HCEC 1CT (cell line): ENCODE results near the gene OBP2A.

Source experiments
- DNase-seq: peaks from one replicate; pipeline ENCODE4 v3.0.0-alpha.2; 2017

The OBP2A gene

DNA sequence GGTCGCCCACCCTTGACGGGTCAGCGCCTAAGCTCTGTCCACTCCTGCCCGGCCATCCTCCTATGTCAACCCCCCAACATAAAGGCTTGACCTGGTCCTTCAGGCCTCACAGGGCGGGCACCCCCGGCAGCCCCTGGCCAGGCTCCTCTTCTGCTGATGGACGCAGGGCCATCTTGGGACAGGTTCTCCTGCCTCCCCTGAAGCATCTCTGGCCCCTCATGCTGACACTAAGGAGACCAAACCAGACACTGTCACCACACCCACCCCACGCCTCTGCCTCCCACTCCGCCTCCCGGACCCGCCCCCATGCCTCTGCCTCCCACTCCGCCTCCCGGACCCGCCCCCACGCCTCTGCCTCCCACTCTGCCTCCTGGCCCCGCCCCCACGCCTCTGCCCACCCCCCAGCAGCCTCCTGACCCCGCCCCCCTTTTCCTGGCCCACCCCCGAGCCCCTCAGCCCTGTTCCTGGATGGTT, 6.8 kb downstream of the OBP2A start:
- no peak for DNase-seq

DNA sequence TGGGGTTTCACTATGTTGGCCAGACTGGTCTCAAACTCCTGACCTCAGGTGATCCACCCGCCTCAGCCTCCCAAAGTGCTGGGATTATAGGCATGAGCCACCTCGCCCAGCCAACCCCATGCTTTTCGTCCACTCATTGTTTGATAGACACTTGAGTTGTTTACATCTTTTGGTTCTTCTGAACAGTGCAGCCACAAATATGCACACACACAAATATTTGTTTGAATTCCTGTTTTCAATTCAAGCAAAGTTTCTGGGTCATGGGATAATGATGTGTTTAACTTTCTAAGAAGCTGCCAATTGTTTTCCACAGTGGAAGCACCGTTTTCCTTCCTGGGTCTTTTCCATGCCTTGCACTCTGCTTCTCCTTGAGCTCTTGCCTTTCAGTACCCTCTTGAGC, 8.8 kb downstream of the OBP2A start:
- DNase-seq, result no peak

DNA sequence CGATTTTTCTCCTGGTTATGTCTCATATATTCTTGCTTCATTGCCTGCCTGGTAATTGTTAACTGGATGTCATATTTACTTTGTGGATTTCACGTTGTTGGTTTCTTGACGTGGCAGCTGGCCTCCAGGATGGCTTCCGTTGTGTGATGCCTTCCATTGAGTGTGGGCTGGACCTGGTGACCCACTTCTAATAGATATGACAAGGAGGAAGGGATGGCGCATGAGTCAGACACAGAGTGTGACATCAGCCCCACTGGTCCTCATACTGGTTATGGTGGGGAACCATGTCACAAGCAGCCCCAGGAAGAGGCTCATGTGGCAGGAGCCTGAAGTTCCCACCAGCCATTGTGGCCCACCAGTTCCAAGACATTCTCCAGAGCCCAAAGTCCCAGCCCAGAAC, 9.3 kb downstream of the OBP2A start:
- DNase-seq, result no peak

DNA sequence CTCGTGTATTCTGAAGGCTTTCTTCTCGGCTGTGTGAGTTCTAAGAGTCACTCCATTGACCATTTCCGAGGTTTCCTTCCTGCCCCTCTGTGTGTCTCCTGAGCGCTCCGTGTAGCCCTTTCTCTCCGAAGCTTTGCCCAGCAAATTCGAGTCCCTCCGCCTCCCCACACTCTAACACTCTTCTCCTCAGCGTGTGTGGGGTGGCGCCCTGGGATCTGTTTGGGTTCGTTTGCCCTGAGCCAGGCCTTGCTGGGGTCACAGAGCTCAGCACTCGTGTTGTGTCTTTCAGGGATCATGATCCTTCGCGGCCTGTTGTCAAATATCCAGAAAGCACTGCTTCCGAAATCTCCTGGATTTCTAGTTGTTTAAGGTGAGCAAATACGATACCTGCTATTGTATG, 10.0 kb downstream of the OBP2A start:
- no peak for DNase-seq

DNA sequence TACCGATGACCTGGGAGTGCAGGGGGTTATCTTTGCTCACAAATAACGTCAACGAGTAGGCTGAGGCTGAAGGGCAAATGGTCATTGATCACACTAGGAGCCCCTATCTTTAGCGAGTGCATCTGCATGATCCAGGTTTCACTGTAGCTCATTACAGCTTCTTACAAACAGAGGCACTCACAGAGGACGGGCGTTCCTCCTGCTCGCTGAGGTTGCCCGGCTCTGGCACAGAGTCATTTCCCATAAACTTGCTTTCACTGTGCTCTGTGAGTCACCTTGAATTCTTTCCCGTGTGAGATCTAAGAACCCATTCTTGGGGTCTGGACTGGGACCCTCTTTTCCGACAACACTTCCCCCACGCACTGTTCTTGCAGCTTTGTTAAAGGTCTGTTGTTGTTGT, 13.7 kb downstream of the OBP2A start:
- DNase-seq, result no peak

DNA sequence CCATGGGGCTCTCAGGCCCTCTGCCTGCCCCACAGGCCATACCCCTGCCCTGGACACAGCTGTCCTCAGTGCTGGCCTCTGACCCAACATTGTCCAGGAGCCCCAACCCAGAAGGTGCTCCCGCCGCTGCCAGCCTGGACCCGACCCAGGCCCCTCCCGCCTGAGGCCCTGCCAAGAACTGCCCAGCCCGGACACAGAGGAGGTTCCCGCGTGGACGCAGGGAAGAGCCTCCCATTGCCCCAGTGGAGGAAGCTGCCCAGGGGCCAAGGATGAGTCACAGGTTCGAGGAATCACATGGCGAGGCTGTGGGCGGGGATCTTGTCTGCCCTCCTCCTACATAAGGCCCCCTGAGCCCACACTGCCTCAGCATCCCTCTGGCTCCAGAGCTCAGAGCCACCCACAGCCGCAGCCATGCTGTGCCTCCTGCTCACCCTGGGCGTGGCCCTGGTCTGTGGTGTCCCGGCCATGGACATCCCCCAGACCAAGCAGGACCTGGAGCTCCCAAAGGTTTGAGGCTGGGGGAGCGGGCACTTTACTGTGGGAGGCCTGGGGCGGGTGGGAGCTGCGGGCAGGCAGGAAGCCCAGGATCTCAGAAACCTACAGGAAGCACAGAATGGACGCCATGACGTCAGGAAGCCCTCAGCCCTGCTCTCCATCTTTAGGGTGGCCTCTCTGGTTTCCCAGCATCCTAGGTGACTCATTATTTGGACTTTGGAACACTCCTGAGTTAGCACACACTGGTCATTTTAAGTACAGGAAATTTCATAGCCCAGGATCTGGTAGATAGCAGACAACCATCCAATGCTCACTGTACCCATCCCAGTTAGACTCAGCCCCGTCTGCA, 15.7 kb downstream of the OBP2A start, which contains the start of gene PAEP:
TSS of gene PAEP (plus strand) at position 366 of the 844 bp plus-strand sequence.
- DNase-seq, result peak; percentile 4

DNA sequence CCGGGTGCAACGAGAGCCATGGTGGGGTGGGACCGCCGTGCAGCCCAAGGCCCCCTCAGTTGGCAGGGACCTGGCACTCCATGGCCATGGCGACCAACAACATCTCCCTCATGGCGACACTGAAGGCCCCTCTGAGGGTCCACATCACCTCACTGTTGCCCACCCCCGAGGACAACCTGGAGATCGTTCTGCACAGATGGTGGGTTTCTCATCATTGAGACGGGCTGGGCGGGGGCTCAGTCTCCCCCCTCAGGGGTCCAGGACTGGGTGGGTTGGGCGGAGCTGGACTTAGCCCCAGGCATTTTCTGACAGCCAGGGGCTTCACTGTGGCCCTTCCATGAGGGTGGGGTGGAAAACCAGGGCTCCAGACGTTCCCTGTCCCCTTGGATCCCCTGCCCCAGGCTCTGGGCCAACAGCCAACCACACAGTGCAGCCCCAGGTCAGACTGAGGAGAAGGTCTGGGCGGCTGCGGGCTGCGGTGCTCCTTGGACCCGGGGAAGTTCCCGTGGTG, 16.4 kb downstream of the OBP2A start:
- no peak for DNase-seq

DNA sequence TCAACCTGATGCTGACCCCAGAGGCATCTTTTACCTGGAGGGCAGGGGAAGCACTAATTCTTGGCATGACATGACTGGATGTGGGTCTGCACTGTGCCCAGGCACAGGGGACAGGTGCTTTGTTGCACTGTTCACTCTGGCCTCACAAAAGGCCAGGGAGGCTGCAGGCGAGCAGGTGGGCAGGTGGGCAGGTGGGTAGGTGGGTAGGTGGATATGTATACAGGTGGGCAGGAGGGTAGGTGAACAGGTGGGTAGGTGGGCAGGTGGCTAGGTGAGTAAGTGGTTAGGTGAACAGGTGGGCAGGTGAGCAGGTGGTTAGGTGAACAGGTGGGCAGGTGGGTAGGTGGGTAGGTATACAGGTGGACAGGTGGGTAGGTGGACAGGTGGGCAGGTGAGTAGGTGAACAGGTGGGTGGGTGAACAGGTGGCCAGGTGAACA, 17.1 kb downstream of the OBP2A start:
- no peak for DNase-seq

DNA sequence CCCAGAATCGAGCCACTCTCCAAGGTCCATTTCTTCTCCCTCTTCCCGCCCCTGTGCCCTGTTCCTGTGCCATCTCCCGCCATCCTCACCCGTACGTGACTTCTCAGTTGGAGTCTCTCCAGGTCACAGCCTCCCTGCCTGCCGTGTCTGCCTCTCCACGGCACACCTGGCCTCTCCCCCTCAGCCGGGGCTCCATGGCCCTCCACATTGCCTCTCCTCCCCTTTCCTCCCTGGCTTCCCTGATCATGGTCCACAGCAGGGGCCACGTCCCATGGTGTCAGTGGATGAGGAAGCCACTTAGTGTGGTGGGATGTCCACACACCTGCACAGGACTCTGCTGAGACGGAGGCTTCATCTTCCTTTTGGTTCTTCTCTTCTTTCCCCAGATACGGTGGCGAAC, 17.9 kb downstream of the OBP2A start:
- no peak for DNase-seq

DNA sequence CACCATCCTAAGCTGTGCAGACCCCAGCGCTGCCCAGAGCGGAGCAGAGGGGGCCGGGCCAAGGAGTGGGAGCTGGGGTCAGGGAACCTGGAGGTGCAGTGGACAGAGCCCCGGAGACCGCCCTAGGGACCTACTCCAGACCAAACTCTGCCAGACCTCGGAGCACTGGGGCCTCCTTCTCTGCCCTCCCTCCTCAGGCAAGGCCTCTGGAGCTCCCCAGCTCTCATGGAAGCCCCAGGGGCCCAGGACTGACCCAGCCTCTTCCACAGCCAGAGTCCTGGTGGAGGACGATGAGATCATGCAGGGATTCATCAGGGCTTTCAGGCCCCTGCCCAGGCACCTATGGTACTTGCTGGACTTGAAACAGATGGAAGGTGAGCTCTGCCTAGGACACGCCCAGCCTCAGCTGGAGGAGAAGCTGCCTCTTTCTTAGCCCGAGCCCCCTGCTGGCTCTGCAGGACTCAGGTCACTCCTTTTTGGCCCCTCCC, 19.3 kb downstream of the OBP2A start:
- no peak for DNase-seq

DNA sequence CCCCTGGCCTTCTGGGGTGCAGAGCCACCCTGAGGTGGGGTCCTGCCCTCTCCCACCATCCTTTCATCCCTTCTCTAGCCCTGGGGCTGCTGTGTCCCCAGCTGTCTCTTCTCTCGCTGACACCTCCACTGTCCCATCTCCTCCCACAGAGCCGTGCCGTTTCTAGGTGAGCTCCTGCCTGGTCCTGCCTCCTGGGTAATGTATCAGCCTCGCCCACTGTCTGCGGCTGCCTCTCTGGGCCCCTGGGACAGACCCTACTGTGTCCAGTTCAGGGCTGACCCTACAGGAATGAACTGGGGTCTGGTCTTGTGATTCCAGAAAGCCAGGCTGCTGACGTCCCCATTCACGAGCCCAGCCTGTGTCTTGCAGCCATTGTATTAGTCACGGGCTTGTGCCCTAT, 19.7 kb downstream of the OBP2A start:
- DNase-seq, result no peak

DNA sequence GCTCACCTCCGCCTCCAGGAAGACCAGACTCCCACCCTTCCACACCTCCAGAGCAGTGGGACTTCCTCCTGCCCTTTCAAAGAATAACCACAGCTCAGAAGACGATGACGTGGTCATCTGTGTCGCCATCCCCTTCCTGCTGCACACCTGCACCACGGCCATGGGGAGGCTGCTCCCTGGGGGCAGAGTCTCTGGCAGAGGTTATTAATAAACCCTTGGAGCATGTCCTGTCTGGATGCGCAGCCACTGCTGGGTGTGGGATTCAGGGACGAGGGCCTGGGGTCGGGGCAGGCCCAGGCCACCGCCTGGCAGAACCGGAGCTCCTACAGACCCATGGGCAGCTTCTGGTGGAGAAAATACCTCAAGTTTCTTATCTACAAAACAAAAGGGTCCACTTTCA, 20.6 kb downstream of the OBP2A start:
- no peak for DNase-seq

DNA sequence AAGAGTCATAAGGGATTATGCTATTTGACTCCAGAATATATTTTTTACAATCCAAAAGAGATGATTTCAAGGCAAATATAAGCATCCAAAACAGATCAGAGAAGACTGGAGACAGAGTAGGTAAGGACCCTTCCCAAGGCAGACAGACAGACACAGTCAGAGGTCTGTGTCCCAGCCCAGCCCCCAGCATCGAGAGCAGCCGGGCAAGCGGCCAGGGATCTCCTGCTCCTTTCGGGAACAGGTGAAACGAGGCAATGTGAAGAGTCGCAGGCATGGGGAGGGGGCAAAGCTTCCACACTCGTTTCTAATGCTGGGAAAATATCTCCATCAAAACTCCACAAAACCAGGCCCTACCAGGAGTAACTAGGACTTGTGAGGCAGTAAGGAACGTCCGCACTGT, 21.4 kb downstream of the OBP2A start:
- DNase-seq, result no peak

DNA sequence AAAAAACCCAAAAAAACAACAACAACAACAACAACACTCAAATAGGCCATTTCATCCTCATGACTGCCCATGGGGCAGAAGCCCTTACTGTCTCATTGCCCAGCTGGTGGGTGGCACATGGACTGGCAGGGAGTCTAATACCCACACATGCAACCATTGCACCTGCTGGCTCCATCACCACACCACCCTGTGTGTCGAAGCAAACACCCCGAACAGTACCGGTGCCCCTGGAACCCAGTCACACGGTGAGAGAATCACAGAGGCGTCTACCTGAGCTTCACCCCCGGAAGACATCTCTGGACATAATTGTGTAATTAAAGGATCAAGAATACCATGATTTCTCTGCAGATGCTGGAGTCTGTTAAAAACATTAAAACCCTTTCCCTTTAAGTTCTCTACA, 22.1 kb downstream of the OBP2A start:
- DNase-seq, result no peak

DNA sequence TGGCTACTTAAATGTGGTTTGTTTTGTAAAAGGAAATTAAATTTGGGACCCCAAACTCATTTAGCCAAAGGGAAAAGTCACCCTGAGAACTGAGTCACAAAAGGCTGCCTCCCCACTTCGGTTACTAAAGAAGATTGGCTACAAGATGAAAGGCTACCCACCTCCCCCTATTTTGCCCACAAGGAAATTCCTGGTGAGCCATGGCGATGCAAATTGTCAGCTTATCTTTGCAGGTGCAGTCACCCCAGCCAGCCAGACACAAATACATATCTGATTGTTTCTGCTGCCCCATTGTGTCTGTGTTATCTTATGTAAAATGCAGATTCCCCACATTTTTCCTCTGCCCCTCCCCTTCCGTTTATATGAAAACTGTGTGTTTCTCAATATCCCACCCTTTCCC, 24.5 kb downstream of the OBP2A start:
- no peak for DNase-seq

DNA sequence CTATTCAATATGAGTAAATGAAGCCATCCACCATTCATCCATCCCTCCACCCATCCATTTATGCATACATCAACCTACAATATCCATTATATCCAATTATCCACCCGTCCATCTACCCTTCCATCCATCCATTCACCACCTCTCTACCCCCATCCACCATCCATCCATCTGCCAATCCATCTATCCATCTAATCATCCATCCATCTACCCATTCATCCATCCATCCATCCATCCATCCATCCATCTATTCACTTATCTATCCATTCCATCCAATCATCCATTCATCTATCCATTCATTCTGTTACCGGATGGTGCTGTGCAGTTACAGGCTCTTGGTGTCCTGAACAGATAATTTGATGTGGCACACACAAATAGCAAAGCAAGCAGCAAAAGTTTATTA, 26.3 kb downstream of the OBP2A start:
- DNase-seq, result no peak

DNA sequence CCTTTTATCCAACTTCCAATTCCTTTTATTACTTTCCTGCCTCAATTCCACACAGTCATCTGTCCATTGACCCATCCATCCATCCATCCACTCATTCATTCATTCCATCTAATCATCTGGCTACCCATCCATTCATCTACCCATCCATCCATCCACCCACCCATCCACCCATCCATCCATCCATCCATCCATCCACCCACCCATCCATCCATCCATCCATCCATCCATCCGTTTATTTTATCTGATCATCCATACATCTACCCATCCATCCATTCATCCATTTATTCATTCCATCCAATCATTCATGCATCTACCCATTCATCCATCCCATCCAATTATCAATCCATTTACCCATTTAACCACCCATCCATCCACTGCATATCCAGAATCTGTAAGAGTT, 27.2 kb downstream of the OBP2A start:
- no peak for DNase-seq

DNA sequence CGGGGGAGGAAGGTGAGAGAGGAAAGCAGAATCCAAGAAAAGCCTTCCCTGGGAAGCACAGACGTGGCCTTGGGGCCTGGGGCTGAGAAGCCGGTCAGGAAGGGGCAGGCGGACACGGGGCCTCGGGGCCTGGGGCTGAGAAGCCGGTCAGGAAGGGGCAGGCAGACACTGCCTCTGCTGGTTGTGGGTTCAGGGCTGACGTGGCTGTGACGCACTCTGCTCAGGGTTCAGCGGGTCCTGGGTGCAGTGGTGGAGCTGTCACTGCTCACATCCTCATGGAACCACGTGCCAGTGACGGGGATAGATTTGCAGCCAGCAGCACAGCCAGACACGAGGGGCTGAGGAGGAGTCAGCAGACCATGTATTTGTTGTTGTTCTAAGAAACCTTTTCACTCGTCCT, 28.4 kb downstream of the OBP2A start:
- no peak for DNase-seq

DNA sequence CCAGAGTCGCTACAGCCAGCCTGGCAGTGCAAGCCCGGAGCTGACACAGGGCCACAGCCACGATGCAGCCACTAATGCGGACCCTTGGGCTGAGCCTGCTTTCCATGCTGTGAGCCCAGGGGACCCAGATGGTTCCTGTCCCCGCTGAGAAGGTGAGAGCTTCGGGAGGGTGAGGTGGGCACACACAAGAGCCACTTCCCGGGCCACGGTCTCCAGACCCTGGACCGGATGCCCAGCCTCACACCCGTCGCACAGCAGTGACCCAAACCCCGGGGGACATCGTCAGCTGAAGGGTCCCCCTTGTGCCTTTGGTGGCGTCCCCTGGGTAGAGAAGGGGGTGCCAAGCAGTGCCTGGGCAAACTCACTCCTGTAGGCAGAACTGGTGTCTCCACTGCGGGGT, 29.0 kb downstream of the OBP2A start:
- no peak for DNase-seq

DNA sequence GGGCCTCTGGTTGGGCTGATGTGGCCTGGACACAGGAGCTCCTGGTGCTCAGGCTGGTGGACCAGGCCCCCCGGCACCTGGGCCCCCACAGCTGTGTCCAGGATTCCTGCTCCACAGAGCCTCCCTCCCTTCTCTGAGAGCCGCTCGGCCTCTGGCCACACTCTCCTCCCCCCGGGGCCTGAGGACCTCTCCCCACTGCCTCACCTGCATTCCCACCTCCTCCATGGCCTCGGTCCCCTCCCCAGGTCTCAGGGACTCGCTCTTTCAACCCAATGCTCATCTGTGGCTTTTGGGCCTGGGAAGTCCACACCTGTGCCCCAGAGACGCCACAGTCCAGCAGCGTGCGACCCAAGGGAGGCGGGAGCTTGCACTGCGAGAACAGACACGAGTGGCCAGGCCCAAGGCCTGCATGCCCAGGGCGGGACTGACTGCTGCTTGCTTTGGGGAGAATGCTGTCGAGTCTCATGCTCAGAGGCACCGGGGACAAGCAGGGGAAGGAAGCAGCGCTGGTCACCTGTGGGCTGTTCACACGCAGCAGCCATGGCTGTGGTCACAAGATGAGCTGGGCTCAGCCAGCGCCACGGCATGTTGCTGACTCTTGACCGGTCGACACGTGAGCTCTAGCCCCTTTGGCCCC, 30.2 kb downstream of the OBP2A start:
- DNase-seq, result no peak

DNA sequence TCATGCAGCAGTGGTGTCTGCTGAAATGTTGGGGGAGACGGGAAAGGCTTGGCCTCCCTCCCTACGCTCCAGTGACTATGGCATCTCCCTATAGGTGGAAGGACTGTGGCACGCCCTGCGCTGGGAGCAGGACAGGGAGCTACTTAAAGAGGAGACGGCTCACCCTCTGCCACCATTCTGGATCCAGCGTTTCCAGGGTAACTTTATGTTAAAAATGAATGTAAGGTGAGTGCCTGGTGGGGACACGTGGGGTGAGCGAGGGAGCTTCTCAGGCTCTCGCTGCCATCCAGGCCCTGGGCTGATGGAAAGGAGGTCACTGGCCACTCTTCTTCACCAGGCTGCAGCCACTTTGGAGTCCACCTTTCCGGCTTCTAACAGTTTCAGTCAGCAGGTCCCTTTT, 31.3 kb downstream of the OBP2A start:
- no peak for DNase-seq

DNA sequence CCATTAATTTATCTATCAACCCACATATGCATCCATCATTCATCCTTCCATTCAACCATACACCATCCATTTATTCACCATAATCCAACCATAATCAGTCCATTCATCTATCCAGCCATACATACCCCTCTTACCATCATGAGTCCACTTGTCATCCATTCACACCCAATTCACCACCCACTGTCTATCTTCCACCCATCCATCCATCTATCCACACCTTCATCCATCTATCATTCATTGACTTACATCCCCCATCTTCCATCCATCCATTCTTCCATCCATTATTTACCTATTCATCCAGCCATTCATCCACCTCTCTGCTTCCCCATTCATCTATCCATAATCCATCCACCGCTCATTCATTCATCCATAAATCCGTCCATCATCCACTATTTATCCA, 33.4 kb downstream of the OBP2A start:
- no peak for DNase-seq

DNA sequence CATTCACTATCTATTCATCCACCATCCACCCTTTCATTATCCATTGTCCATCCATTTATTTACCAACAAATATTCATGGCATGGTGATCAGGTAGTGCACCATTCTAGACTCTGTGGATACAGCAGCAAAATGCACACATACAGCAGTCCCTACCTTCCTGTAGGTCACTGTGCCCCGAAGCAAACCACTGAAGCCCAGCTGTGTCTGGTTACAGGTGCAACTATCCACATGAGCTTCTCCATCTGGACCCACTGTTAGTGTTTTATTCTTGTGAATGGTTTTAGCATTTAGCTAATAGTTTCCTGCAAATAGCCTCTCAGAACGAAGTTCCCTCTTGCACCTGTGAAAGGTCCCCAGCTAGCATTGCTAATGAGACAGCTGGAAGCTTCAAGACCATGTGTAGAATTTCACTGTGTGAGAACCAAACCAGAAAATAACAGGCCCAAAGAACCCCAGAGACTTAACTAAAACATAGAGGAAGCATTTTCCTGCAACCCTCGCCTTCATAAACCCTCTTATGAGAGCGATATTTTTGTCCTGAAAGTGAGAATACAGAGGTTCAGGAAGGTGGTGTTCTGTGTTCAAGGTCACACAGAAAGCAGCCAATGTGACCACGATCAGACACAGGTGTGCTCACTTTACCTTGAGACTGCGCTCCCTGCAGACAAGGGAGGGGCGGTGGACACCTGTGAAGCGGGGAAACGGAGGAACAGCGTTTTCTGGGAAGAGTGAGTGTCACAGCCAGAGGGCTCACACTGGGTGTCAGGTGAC, 34.1 kb downstream of the OBP2A start:
- DNase-seq, result no peak
